ES-I3 (cell line): ENCODE data around the gene UACA.

Experiments used
- H3K36me3 ChIP-seq: 2 replicates; pipeline ENCODE4 v1.6.1; 2013; ENCODE audit warnings: mild to moderate bottlenecking, low read length, control low read depth, moderate library complexity; ENCODE audit not compliant: insufficient read depth
- H3K4me1 ChIP-seq: 2 replicates; pipeline ENCODE4 v1.6.1; 2013; ENCODE audit warnings: mild to moderate bottlenecking, control low read depth, low read length; ENCODE audit not compliant: insufficient read depth
- H3K9ac ChIP-seq: 2 replicates; pipeline ENCODE4 v1.6.1; 2013; ENCODE audit warnings: low read depth, mild to moderate bottlenecking, low read length, moderate library complexity
- H3K9me3 ChIP-seq: 2 replicates; pipeline ENCODE4 v1.6.1; 2013; ENCODE audit warnings: mild to moderate bottlenecking, low read length, moderate library complexity; ENCODE audit not compliant: control insufficient read depth, insufficient read depth

UACA gene

DNA sequence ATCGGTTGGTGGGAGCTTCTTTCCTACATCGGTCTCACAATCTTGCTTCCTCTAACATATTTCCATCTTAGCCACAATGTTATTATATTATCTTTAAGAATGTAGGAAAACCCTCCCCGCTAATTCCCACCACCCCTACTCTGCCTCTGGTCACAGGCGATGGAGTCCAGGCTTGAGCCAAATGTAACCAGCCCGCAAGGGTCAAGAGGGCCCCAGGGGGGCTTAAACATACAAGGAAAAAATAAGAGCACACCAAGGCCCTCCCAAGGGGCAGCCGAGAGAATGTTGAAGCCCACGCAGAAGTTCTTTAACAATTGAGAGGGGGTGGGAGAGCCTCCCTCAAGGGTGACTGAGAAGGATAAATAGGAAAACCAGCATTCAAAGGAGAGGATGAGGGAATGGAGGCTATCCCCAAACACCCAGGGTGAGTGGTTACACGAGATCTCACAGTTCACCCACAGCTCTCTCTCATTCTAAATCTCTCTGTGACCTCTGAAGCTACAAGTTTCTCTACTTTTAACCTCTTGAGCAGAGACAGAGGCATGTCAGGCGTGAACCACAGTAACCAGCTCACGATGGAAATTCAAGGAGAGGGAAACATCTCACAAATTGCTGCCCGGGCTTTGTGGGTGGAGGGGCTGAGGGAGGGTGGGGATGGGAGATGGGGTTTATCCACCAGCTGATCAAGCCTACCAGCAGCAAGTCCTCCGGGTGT, 31.4 kb upstream of the UACA start:
- H3K9me3 ChIP-seq, result no peaks in the 10 kb centered on the region
- no peaks in the 10 kb centered on the region for H3K36me3 ChIP-seq
- no peak overlapping the region for H3K9ac ChIP-seq
- peaks cover 4% of the 10 kb centered on the region; the same call in 1 of the 2 replicates for H3K4me1 ChIP-seq

- Histone ChIP-seq H3K9ac (no peak overlapping the region), H3K9me3 (no peaks in the 10 kb centered on the region), H3K36me3 (no peaks in the 10 kb centered on the region), H3K4me1 (peaks cover 4% of the 10 kb centered on the region; the same call in 1 of the 2 replicates)
These were observed 30.3 kb upstream of the UACA start for GRCh38 chr15:70793694-70794093.

DNA sequence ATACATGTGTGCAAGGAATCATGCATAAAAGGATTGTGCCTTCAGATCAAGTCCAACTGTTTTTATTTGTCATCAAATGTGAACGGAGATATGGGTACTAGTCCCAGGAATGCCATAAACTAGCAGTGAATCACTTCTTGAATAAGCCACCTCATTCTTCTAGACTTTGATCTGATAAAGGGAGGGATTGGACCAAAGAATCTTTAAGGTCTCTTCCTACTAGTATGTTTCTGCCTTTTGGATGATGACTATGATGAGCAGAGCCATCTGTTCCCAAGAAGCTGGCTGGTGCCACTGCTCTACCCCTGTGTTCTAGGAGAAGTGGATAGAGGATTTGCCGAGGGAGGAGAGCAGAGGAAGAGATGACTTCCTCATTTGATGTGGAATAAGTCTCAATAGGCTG, 28.8 kb upstream of the UACA start:
- H3K9me3 ChIP-seq, result no peaks in the 10 kb centered on the region
- H3K4me1 ChIP-seq, result peaks cover 4% of the 10 kb centered on the region; the same call in 1 of the 2 replicates
- no peaks in the 10 kb centered on the region for H3K36me3 ChIP-seq
- no peak overlapping the region for H3K9ac ChIP-seq

- Histone ChIP-seq H3K9ac (no peak overlapping the region), H3K9me3 (no peaks in the 10 kb centered on the region), H3K4me1 (peaks cover 4% of the 10 kb centered on the region; the same call in 1 of the 2 replicates), H3K36me3 (no peaks in the 10 kb centered on the region)
These were observed 27.9 kb upstream of the UACA start for GRCh38 chr15:70791259-70791658.

GRCh38 chr15:70789213-70789612, 25.9 kb upstream of the UACA start:
- H3K36me3 ChIP-seq, result no peaks in the 10 kb centered on the region
- no peak overlapping the region for H3K9ac ChIP-seq
- H3K9me3 ChIP-seq, result no peaks in the 10 kb centered on the region
- H3K4me1 ChIP-seq, result peaks cover 4% of the 10 kb centered on the region; the same call in 1 of the 2 replicates

DNA sequence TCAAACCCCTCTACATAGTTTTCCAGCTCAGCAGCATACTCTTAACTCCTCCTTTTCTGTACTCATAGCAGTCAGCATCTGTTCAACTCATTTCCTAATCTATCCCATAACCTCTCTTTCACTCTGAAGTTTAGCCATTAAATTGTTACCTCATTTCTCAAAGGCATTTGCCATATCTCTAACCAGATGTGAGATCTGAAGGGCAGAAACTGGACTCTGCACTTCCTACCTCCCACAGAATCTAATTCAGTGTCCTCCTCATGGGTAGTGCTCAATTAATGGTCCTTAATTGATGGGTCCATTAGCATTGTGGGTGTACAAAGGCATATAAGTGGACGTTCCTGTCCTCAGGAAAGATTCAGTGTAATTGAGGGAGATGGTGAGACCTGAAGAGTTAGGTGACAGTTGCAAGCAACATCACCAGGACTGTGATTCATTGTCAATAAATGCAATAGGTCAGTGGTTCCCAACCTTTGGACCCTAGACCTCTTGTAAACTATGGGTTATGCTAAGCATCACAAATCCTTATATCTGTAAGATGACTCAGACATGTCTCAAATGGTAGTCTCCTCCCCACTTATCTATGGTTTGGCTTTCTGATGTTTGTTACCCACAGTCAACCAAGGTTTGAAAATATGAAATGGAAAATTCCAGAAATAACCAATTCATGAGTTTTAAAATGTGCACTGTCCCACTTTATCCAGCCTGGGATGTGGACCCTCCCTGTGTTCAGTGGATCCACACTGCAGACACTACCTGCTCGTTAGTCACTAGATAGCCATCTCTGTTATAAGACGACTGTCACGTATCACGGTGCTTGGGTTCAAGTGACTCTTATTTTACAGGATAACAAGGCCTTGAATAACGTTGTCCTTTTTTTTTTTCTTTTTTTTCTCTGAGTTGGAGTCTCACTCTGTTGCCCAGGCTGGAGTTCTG, 25.0 kb upstream of the UACA start:
- Histone ChIP-seq H3K36me3 (no peaks in the 10 kb centered on the region), H3K9me3 (no peaks in the 10 kb centered on the region), H3K4me1 (peaks cover 11% of the 10 kb centered on the region), H3K9ac (no peak overlapping the region)

DNA sequence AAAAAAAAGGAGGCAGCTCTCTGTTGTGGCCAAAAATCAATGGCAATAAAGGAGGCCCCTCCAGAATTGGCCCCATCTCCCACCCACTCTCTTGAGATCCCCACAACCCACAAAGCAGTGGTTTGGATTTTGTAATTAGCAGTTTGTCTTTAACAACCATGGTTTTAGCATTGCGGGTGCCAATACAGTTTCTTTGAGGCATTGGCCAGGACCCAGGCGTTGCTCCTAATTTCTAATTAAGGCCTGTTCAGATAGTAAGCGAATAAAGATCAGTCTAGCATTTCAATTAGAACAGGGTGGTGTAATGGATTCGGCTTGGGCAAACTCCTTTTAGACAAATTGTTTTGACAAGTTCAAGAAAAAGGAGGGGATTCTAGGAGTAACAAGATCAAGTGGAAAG, 23.6 kb upstream of the UACA start:
- Histone ChIP-seq H3K9me3 (no peaks in the 10 kb centered on the region), H3K4me1 (peaks cover 9% of the 10 kb centered on the region), H3K9ac (no peak overlapping the region), H3K36me3 (no peaks in the 10 kb centered on the region)

- no peaks in the 10 kb centered on the region for H3K9me3 ChIP-seq
- peaks cover 16% of the 10 kb centered on the region for H3K4me1 ChIP-seq
- no peak overlapping the region for H3K9ac ChIP-seq
- no peaks in the 10 kb centered on the region for H3K36me3 ChIP-seq
These were observed 20.3 kb upstream of the UACA start for GRCh38 chr15:70783610-70784022.

DNA sequence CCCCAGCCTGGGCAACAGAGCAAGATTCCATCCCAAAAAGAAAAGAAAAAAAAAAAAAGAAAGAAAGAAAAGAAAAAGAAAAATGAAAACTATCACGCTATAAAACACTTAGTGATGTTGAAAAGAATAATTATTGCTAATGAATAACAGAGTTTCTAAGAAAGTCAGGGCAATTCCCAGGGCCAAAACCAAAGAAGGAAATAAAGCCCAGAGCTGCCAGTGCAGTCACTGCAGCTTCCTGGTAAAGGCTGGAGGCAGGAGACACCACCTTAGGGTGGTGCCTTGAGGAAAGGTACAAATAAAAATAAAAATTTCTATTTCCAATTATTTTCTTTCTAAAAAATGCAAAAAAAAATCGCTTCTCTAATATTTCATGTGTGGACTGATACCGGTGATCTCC, 19.7 kb upstream of the UACA start:
- no peaks in the 10 kb centered on the region for H3K36me3 ChIP-seq
- H3K4me1 ChIP-seq, result peaks cover 16% of the 10 kb centered on the region
- H3K9ac ChIP-seq, result no peak overlapping the region
- H3K9me3 ChIP-seq, result no peaks in the 10 kb centered on the region

- Histone ChIP-seq H3K9me3 (no peaks in the 10 kb centered on the region), H3K36me3 (no peaks in the 10 kb centered on the region), H3K4me1 (peaks cover 16% of the 10 kb centered on the region), H3K9ac (no peak overlapping the region)
These were observed 17.9 kb upstream of the UACA start for GRCh38 chr15:70781236-70781635.

DNA sequence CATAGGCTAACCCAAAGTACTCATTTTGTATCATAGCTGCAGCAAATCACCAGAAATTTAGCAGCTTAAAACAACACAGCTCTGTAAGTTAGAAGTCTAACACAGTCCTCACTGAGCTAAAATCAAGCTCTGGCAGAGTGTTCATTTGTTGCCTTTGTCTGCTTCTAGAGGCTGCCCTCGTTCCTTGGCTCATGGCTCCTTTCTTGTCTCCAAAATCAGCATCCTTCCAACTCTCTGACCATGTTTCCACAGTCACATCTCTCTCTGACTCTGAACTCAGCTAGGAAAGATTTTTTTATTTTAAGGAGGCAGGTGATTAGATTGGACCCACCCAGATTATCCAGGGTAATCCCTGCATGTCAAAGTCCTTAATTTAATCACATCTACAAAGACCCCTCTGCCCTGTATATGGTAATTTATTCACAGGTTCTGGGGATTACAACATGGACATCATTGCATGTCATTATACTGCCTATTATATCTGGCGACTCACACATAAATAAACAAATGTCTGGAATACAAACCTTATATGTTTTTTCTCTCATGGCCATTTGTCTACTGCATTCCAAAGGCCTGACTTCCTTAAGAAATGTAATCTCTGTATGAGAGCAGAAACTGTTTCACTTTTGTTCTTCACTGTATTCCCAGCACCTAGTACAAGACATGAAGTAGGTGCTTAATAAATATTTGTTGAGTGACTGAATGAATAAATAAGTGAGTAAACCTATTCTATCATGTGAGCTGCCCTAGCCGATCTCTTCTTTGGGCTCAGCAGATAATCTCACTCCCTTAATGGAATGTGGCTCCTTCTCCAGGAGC, 15.1 kb upstream of the UACA start:
- peaks cover 10% of the 10 kb centered on the region for H3K4me1 ChIP-seq
- H3K9ac ChIP-seq, result no peak overlapping the region
- no peaks in the 10 kb centered on the region for H3K36me3 ChIP-seq
- no peaks in the 10 kb centered on the region for H3K9me3 ChIP-seq

DNA sequence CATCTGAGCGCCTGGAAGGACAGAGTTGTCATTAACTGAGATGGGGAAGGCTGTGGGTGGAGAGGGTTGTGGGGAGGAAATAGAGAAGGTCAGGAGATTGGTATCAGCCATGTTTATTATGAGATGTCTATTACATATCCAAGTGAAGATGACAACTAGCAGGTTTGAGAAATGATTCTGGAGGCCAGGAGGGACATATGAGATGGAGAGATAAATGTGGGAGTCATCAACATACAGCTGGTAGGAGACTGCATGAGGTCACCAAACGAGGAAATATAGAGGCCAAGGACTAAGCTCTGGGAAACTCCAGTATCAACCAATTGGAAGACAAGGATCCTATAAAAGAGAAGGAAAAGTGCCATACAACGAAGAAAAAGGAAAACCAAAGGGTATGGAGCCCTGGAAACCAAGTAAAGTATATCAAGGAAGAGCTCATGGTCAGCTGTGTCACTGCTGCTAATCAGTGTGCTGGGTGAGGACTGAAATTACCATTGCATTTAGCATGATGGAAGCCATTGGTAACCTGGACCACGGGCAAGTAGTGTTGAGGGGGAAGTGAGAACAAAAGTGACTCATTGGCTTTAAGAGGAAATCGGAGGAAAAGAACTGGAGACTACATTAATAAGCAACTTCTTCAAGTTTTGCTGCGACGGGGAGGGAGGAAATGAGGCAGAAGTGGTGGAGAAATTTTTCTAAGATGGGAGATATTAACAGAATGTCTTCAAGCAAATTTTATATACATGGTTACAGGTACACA, 14.0 kb upstream of the UACA start:
- Histone ChIP-seq H3K9ac (no peak overlapping the region), H3K4me1 (peaks cover 8% of the 10 kb centered on the region), H3K36me3 (no peaks in the 10 kb centered on the region), H3K9me3 (no peaks in the 10 kb centered on the region)

GRCh38 chr15:70775160-70775559, 11.8 kb upstream of the UACA start:
- H3K9me3 ChIP-seq, result no peaks in the 10 kb centered on the region
- H3K36me3 ChIP-seq, result no peaks in the 10 kb centered on the region
- H3K4me1 ChIP-seq, result no peaks in the 10 kb centered on the region; the same call in 1 of the 2 replicates
- H3K9ac ChIP-seq, result no peak overlapping the region
